BLaER1 (cell line): ENCODE measurements around the gene AIF1L.
A peak's percentile ranks its signal among the peaks of the same experiment; 100 is the strongest.
"Not testable (repeated sequence)": the region's sequence is repeated elsewhere in the genome, so short reads cannot be mapped to it uniquely, and the experiment has no call there.

ENCODE experiments used
- H3K27ac ChIP-seq: shearing (Covaris generic); formaldehyde crosslinking; 2 replicates; pipeline ENCODE4 v1.8.1; 2022
- H3K27me3 ChIP-seq: shearing (Covaris generic); formaldehyde crosslinking; 2 replicates; pipeline ENCODE4 v1.8.1; 2022
- H3K36me3 ChIP-seq: shearing (Covaris generic); formaldehyde crosslinking; 2 replicates; pipeline ENCODE4 v1.8.1; 2022
- H3K4me1 ChIP-seq: shearing (Covaris generic); formaldehyde crosslinking; 2 replicates; pipeline ENCODE4 v1.8.1; 2022
- H3K4me2 ChIP-seq: shearing (Covaris generic); formaldehyde crosslinking; 2 replicates; pipeline ENCODE4 v1.8.1; 2022
- H3K4me3 ChIP-seq: shearing (Covaris generic); formaldehyde crosslinking; 2 replicates; pipeline ENCODE4 v1.8.1; 2022
- H3K9ac ChIP-seq: shearing (Covaris generic); formaldehyde crosslinking; 2 replicates; pipeline ENCODE4 v1.8.1; 2022
- H3K9me3 ChIP-seq: shearing (Covaris generic); formaldehyde crosslinking; 2 replicates; pipeline ENCODE4 v1.8.1; 2022
- H4K20me1 ChIP-seq: shearing (Covaris generic); formaldehyde crosslinking; 2 replicates; pipeline ENCODE4 v1.8.1; 2022
- Cebpa-rat ChIP-seq: shearing (Covaris generic); IDR thresholded peaks from 2 replicates; pipeline ENCODE4 v1.8.1; 2022

Gene AIF1L

DNA sequence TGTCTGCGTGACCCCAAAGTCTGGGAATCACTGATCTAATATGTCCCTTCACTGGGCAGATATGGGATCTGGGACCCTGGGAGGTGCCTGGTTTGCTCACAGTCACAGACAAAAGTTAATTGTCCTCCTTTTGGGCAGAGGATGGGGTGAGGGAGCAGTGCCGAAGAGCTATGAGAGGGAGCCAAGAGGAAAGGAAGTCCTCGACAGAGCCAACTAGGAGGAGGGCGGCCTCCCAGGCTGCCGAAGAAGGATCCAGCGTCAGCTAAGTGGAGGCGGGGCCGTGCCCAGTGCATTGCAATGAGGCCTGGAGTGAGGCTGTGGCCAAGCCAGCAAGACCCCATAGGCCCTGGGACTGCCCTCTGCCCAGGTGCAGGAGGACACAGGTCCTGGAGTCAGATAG is 11.4 kb downstream of the AIF1L start:
- peaks cover 23% of the 10 kb centered on the region for H3K4me1 ChIP-seq
- H3K4me2 ChIP-seq: no peak overlapping the region
- H3K27me3 ChIP-seq: no peaks in the 10 kb centered on the region
- no peaks in the 10 kb centered on the region for H4K20me1 ChIP-seq
- peaks cover 6% of the 10 kb centered on the region; the same call in 1 of the 2 replicates for H3K36me3 ChIP-seq
- H3K27ac ChIP-seq: no peak overlapping the region
- H3K9me3 ChIP-seq: no peaks in the 10 kb centered on the region
- H3K9ac ChIP-seq: no peak overlapping the region
- H3K4me3 ChIP-seq: no peak overlapping the region
- no peak for TF ChIP-seq Cebpa-rat

- TF ChIP-seq Cebpa-rat: no peak
- no peaks in the 10 kb centered on the region for H3K27me3 ChIP-seq
- no peaks in the 10 kb centered on the region for H4K20me1 ChIP-seq
- H3K27ac ChIP-seq: no peak overlapping the region
- peaks cover 6% of the 10 kb centered on the region; the same call in 1 of the 2 replicates for H3K36me3 ChIP-seq
- H3K4me3 ChIP-seq: no peak overlapping the region
- no peak overlapping the region for H3K9ac ChIP-seq
- no peaks in the 10 kb centered on the region for H3K9me3 ChIP-seq
- no peak overlapping the region for H3K4me2 ChIP-seq
- peaks cover 4% of the 10 kb centered on the region for H3K4me1 ChIP-seq
Observed at GRCh38 chr9:131111186-131111853, 15.0 kb downstream of the AIF1L start.

GRCh38 chr9:131111854-131112311 is 15.6 kb downstream of the AIF1L start:
- H3K36me3 ChIP-seq: peaks cover 6% of the 10 kb centered on the region; the same call in 1 of the 2 replicates
- TF ChIP-seq Cebpa-rat: no peak

DNA sequence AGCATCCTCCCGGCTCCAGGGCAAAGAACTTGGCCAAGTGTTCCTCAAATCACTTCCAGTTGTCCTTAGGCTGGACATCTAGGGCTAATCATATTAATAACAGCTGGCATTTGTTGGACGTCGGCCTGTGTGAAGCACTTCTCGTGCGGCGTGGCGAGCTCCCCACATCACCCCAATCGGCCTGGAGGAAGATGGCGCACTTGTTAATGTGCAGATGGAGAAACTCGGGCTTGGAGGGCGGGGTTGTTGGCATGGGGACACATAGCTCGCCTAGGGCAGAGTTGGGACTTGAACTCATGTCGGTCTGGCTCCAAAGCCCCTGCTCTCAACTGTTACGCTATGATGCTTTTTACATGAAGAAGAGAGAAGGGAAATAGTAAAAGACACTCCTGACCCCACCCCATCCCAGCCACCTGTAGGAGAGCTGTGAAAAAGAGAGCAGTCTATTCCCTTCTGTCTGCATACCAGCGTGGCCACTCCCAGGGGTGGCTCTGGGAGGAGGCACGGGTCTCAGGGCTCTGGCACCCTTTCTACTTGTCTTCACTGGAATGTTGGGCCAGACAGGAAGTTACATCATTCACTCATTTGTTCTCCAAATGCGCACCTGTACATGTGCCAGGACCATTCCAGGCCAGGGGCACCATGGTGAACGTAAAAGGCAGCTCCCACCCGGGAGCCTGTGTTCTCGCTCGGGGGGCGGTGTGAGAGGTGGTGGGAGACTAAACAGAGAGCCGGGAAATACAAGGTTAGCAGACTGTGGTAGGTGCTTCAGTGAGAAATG is 16.2 kb downstream of the AIF1L start:
- Histone ChIP-seq H4K20me1 (no peaks in the 10 kb centered on the region), H3K27ac (no peak overlapping the region), H3K9me3 (no peaks in the 10 kb centered on the region), H3K27me3 (no peaks in the 10 kb centered on the region), H3K4me3 (no peak overlapping the region), H3K36me3 (peaks cover 6% of the 10 kb centered on the region; the same call in 1 of the 2 replicates), H3K4me2 (no peak overlapping the region), H3K4me1 (peaks cover 16% of the 10 kb centered on the region), H3K9ac (no peak overlapping the region)
- TF ChIP-seq Cebpa-rat: no peak

More at GRCh38 chr9:131111854-131112311, 15.6 kb downstream of the AIF1L start:
- H3K9me3 ChIP-seq: no peaks in the 10 kb centered on the region
- peaks cover 9% of the 10 kb centered on the region for H3K4me1 ChIP-seq
- no peak overlapping the region for H3K9ac ChIP-seq
- no peak overlapping the region for H3K27ac ChIP-seq
- H3K27me3 ChIP-seq: no peaks in the 10 kb centered on the region
- no peaks in the 10 kb centered on the region for H4K20me1 ChIP-seq
- no peak overlapping the region for H3K4me2 ChIP-seq
- no peak overlapping the region for H3K4me3 ChIP-seq

- no peak overlapping the region for H3K9ac ChIP-seq
Observed at GRCh38 chr9:131113655-131114054, 17.3 kb downstream of the AIF1L start.

GRCh38 chr9:131114084-131114535 is 17.8 kb downstream of the AIF1L start:
- H3K36me3 ChIP-seq: peaks cover 6% of the 10 kb centered on the region; the same call in 1 of the 2 replicates
- peak overlapping the region; percentile 41 for H3K27ac ChIP-seq
- H3K4me1 ChIP-seq: peaks cover 25% of the 10 kb centered on the region
- H3K4me2 ChIP-seq: no peak overlapping the region
- no peak for TF ChIP-seq Cebpa-rat
- H3K9ac ChIP-seq: no peak overlapping the region
- H3K4me3 ChIP-seq: no peak overlapping the region
- H3K27me3 ChIP-seq: no peaks in the 10 kb centered on the region
- H3K9me3 ChIP-seq: no peaks in the 10 kb centered on the region
- H4K20me1 ChIP-seq: no peaks in the 10 kb centered on the region

More at GRCh38 chr9:131113655-131114054, 17.3 kb downstream of the AIF1L start:
- Histone ChIP-seq H3K4me1 (peaks cover 25% of the 10 kb centered on the region), H3K27me3 (no peaks in the 10 kb centered on the region), H3K4me2 (no peak overlapping the region), H3K27ac (peak overlapping the region; percentile 41), H3K4me3 (no peak overlapping the region), H4K20me1 (no peaks in the 10 kb centered on the region), H3K9me3 (no peaks in the 10 kb centered on the region), H3K36me3 (peaks cover 6% of the 10 kb centered on the region; the same call in 1 of the 2 replicates)
- TF ChIP-seq Cebpa-rat: no peak

- not testable (repeated sequence) for H3K4me3 ChIP-seq, H3K27ac ChIP-seq, H4K20me1 ChIP-seq, H3K27me3 ChIP-seq, H3K9ac ChIP-seq, H3K9me3 ChIP-seq, H3K4me2 ChIP-seq
- peaks cover 13% of the 10 kb centered on the region; the same call in 1 of the 2 replicates for H3K36me3 ChIP-seq
- H3K4me1 ChIP-seq: peaks cover 25% of the 10 kb centered on the region
Observed at GRCh38 chr9:131115360-131115742, 19.0 kb downstream of the AIF1L start.

GRCh38 chr9:131116281-131117120 is 20.2 kb downstream of the AIF1L start:
- H3K9ac ChIP-seq: peak overlapping the region; percentile 76
- peaks cover 25% of the 10 kb centered on the region for H3K4me1 ChIP-seq
- H3K4me2 ChIP-seq: peak overlapping the region; percentile 88
- peaks cover 25% of the 10 kb centered on the region; the same call in 1 of the 2 replicates for H3K36me3 ChIP-seq
- H3K4me3 ChIP-seq: no peak overlapping the region
- H3K27me3 ChIP-seq: no peaks in the 10 kb centered on the region
- H4K20me1 ChIP-seq: no peaks in the 10 kb centered on the region
- TF ChIP-seq Cebpa-rat: no peak
- no peaks in the 10 kb centered on the region for H3K9me3 ChIP-seq
- H3K27ac ChIP-seq: peak overlapping the region; percentile 90

DNA sequence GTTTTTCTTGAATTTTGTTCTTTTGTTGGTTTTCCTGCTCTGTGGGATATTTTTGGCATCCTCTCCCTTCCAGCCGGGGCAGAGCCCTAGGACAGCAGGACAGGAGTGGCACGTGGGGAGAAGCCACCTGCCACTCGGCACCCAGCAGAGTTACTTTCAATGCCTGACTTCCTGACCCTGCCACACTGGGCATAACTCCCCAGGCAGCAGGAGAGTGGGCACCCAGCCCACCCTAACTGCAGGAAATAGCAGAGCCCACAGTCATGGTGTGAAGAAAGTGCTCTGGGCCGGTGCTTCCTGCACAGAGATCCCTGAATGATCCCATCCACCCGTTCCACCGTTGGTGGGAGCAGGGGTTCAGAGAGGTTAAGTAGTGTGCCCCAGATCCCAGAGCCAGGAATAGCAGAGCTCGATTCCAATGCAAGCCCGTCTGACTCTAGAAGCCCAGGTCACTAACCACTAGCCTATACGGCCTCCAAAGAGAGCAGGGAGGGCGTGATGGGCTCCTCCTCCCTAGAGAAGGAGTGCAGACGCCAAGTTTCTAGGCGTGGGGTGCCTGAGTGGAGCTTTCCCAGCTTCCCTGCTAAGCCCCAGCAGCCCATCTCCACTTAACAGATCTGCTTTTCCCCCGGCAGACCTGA is 20.9 kb downstream of the AIF1L start:
- peak overlapping the region; percentile 90 for H3K27ac ChIP-seq
- H3K4me1 ChIP-seq: peaks cover 25% of the 10 kb centered on the region
- H3K9me3 ChIP-seq: no peaks in the 10 kb centered on the region
- no peaks in the 10 kb centered on the region for H3K27me3 ChIP-seq
- H3K9ac ChIP-seq: peak overlapping the region; percentile 76
- no peak for TF ChIP-seq Cebpa-rat
- H3K4me3 ChIP-seq: peak overlapping the region; percentile 27; the same call in 1 of the 2 replicates
- H3K36me3 ChIP-seq: peaks cover 23% of the 10 kb centered on the region; the same call in 1 of the 2 replicates
- no peaks in the 10 kb centered on the region for H4K20me1 ChIP-seq
- H3K4me2 ChIP-seq: peak overlapping the region; percentile 88
